Right lobe of liver (tissue), 6 donors: ENCODE measurements around the gene AMZ1. TPM values are rescaled to one million over a fixed set of nuclear protein-coding genes. Genes with fewer than 3 reads are reported as not detected.
A peak's percentile ranks its signal among the peaks of the same experiment; 100 is the strongest.

Experiments
- ATAC-seq, 4 donors: fragments of 200-7000 bp; cut with Tn5 transposase; one replicate each; pipeline ENCODE4 v1.9.1; 2020; ENCODE audit warnings: mild to moderate bottlenecking in 4 of 4, moderate library complexity in 4 of 4
- DNase-seq, 3 donors: peaks; one replicate each; pipeline ENCODE4 v3.0.0-alpha.2; 2020
- H3K27ac ChIP-seq, 3 donors: fragments of 200-600 bp; one replicate each; pipeline ENCODE4 v1.8.0; 2022
- H3K27me3 ChIP-seq, 2 donors: fragments of 200-600 bp; one replicate each; pipeline ENCODE4 v1.8.0; 2022
- H3K36me3 ChIP-seq, 4 donors: fragments of 200-600 bp; sonication (generic) in 1 of 4; one replicate each; pipeline versions ENCODE4 v1.5.1 to v1.8.0; 2017 to 2022; ENCODE audit warnings: control low read depth in 1 of 4
- H3K4me1 ChIP-seq, 4 donors: fragments of 200-600 bp; sonication (generic) in 1 of 4; one replicate each; pipeline versions ENCODE4 v1.5.1 to v1.8.0; 2017 to 2022; ENCODE audit warnings: control low read depth in 1 of 4
- H3K4me3 ChIP-seq, 3 donors: fragments of 200-600 bp; one replicate each; pipeline ENCODE4 v1.8.0; 2022
- H3K9me3 ChIP-seq, 4 donors: fragments of 200-600 bp; sonication (generic) in 1 of 4; one replicate each; pipeline versions ENCODE4 v1.5.1 to v1.8.0; 2017 to 2022; ENCODE audit warnings: control low read depth in 1 of 4
- POLR2A ChIP-seq: fragments of 450-650 bp; IDR thresholded peaks from one replicate; pipeline ENCODE4 v1.6.1; 2017; ENCODE audit warnings: antibody characterized with exemption, mild to moderate bottlenecking
- WGBS: methylation state at CpG from one replicate; pipeline ENCODE4 v1.1.6; 2018; ENCODE audit warnings: low coverage, low lambda C conversion rate; ENCODE audit not compliant: insufficient coverage; ENCODE audit errors: missing lambda C conversion rate; 5-methylcytosine and 5-hydroxymethylcytosine counted together
- intact Hi-C, 2 donors: fragments of 100-400 bp; cut with DNase I; formaldehyde crosslinking; loops; one replicate each; pipeline versions ENCODE4 v1.11.2 to v1.14.1; 2022
- total RNA-seq, 6 experiments: library from RNA; depleted of rRNA in 2 of 6; stranded (reverse); fragments of >200 nt in 2 of 6; fragmentation: NEBNext Ultra II Directional in 3 of 6; extraction: Animal tissue kit (Norgen Biotek cat#: 25700) in 3 of 6; gene quantifications; one replicate each; pipeline versions ENCODE4 v1.1.0 to v1.2.4, GENCODE V29; 2016 to 2023
- TF ChIP-seq, protein P1 (sequence below), 4 donors: fragments of 200-600 bp in 3 of 4; fragments of 450-650 bp in 1 of 4; IDR thresholded peaks; one replicate each; pipeline versions ENCODE4 v1.5.1 to v1.8.0; 2016 to 2022; ENCODE audit warnings: antibody characterized with exemption in 4 of 4, mild to moderate bottlenecking in 2 of 4
- donor health status: DM: no; HTN: yes; CAD: no.
- donor health status: DM: no; HTN: no; CAD: no.
- donor health status: DM: no; HTN: no; CAD: no.
- donor health status: DM: no; HTN: yes; CAD: no.
- donor health status: DM: no; HTN: yes; CAD: no.

The AMZ1 gene
- total RNA-seq, 6 experiments from 2014 or later = 0.42 to 5.8 (median 1.4) TPM; not detected in 1

DNA sequence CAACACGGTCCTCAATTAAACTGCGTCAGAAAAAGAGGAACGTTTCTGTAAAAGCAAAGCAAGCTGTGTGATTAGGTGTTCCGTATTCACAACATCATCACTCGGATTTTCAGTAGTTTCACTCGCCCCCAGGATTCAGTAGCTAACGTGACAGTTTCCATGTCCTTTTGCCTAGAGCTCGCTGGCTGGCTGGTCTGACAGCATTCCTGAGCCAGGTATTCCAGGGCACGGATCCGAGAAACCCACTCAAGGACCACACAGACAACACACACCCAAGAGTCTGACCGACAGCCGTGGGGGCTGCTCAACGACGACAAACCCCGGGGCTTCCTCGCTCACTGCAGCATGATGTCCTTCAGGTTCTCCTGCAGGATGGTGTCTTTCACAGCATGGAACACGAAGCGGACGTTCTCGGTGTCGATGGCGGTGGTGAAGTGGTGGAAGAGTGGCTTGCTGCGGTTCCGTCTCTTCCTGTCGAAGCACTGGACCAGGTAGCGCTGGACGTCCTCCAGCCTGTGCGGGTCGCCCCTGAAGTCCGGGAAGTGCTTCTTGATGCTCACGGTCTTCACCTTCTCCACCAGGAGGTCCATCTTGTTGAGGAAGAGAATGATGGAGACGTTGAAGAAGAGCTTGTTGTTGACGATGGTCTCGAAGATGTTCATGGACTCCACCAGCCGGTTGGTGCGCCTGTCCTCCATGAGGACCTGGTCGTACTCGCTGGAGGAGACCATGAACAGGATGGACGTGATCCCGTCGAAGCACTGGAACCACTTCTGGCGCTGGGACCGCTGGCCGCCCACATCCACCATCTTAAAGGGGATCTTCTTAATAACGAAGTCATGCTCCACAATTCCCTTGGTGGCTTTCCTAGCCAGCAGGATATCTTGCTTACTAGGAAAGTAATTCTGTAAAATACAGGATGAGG, 43.1 kb downstream of the AMZ1 start:
- intact Hi-C loops = no loop called here
- no peaks in the 10 kb centered on the region for H3K4me1 ChIP-seq
- TF ChIP-seq, protein P1, sequence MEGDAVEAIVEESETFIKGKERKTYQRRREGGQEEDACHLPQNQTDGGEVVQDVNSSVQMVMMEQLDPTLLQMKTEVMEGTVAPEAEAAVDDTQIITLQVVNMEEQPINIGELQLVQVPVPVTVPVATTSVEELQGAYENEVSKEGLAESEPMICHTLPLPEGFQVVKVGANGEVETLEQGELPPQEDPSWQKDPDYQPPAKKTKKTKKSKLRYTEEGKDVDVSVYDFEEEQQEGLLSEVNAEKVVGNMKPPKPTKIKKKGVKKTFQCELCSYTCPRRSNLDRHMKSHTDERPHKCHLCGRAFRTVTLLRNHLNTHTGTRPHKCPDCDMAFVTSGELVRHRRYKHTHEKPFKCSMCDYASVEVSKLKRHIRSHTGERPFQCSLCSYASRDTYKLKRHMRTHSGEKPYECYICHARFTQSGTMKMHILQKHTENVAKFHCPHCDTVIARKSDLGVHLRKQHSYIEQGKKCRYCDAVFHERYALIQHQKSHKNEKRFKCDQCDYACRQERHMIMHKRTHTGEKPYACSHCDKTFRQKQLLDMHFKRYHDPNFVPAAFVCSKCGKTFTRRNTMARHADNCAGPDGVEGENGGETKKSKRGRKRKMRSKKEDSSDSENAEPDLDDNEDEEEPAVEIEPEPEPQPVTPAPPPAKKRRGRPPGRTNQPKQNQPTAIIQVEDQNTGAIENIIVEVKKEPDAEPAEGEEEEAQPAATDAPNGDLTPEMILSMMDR (IDR thresholded peaks at IDR 0.05) = no peak
- WGBS = 92% methylated on average over 33 of the region's 45 CpGs
- H3K27me3 ChIP-seq = no peaks in the 10 kb centered on the region
- H3K9me3 ChIP-seq = no peaks in the 10 kb centered on the region
- peak in 2 of 3 donors; percentile 34 to 44 for DNase-seq
- H3K36me3 ChIP-seq = no peaks in the 10 kb centered on the region
- no peak overlapping the region for H3K27ac ChIP-seq
- no peak for ATAC-seq
- H3K4me3 ChIP-seq = no peak overlapping the region

DNA sequence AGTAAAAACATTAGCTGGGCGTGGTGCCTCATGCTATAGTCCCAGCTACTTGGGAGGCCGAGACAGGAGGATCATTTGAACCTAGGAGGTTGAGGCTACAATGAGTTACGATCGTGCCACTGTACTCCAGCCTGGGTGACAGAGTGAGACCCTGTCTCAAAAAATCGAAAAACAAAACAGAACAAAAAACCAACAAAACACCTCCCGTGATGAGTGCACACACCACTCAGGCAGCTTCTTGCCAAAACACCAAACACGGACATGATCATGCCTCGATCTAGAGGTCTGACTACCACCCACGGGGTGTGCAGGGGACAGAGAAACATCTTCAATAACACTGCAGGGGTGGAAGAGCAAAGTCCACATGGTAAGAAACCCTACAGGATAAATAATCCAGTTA, 44.4 kb downstream of the AMZ1 start:
- ATAC-seq = no peak
- Histone ChIP-seq H3K36me3 (no peaks in the 10 kb centered on the region), H3K9me3 (no peaks in the 10 kb centered on the region), H3K4me1 (no peaks in the 10 kb centered on the region), H3K27ac (peak overlapping the region in 2 of 3 donors; percentile 5 to 38), H3K4me3 (no peak overlapping the region), H3K27me3 (no peaks in the 10 kb centered on the region)
- TF ChIP-seq, protein P1 (IDR thresholded peaks at IDR 0.05) = no peak
- TF ChIP-seq POLR2A = no peak
- 87% methylated on average over 8 of the region's 9 CpGs for WGBS
- peak in 1 of 3 donors; percentile 23 for DNase-seq
- intact Hi-C loops = no loop called here

DNA sequence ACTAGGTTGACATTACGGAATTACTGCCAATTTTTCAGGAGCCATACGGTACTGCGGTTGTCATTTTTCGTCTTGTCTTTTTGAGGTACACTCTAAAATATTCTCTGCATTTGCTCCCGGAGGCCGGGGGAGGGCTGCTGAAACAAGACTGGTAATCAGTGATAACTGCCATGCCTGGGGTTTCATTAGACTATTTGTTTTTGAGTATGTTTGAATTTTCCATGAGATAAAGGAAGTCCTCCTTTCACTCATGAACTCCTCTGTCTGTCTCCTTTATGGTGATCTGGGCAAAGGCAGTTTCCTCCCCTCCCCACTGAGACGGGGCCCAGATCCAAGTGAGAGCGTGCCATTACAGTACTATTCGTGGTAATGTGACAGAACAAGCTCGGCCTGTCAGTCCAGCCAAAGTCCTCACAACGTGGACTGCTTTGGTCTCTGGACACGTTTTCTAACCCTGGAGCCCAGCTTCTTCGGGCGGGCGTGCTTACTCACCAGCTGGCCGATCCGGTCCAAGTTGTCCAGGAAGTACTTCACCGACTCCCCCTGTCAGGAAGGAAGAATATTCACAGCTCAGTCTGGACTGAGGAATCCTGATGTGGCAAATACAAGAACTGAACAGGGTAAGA, 45.1 kb downstream of the AMZ1 start:
- intact Hi-C loops = no loop called here
- peak in 1 of 3 donors; percentile 45 for DNase-seq
- WGBS = 65% methylated on average over 12 of the region's 18 CpGs
- peak overlapping the region in 2 of 3 donors; percentile 5 to 38 for H3K27ac ChIP-seq
- no peaks in the 10 kb centered on the region for H3K36me3 ChIP-seq
- no peak overlapping the region for H3K4me3 ChIP-seq
- H3K27me3 ChIP-seq = no peaks in the 10 kb centered on the region
- peak; percentile 13 to 55 (median 30) for ATAC-seq
- no peaks in the 10 kb centered on the region for H3K4me1 ChIP-seq
- H3K9me3 ChIP-seq = no peaks in the 10 kb centered on the region
- TF ChIP-seq POLR2A = no peak
- TF ChIP-seq, protein P1 (IDR thresholded peaks at IDR 0.05) = no peak

DNA sequence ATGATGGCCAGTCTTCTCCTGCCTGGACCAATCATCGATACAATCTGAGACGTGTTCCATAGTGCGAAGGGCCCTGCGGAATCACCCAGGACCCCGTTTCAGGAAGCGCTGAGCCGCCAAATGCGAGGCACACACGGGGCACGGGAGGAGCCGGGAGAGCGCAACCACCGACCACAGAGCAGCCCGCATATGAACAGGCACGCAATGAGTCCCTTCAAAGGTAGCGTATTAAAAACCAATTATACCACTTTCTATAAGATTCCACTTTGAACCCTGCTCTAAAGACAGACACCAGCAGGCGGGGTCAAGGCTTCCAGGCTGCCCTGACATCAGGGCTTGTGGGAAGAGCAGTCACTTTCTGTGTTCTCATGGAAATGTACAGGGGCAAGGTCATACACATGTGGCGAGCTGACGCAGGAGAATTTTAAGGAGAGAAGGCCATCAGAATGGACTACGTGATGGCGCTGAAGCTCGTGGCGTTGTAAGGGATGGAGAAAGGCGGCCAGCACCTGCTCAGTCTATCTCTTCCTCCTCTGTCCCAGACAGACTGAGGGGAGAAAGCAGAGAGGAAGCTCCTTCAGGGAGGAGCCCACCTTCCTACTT, 46.2 kb downstream of the AMZ1 start:
- Histone ChIP-seq H3K36me3 (no peaks in the 10 kb centered on the region), H3K9me3 (no peaks in the 10 kb centered on the region), H3K27ac (no peak overlapping the region), H3K4me3 (no peak overlapping the region), H3K4me1 (no peaks in the 10 kb centered on the region), H3K27me3 (no peaks in the 10 kb centered on the region)
- ATAC-seq = no peak
- 82% methylated on average over 10 of the region's 24 CpGs for WGBS
- intact Hi-C loops = no loop called here
- peak in 1 of 3 donors; percentile 25 for DNase-seq
- TF ChIP-seq POLR2A = no peak
- TF ChIP-seq, protein P1 (IDR thresholded peaks at IDR 0.05) = no peak
